Hematopoietic multipotent progenitor cell treated with erythropoietin and hydrocortisone succinate and interleukin-3 and kit ligand, for 17 days (in vitro differentiated cells): Measurements from ENCODE around the gene KCNQ1.

ENCODE experiments used
- DNase-seq: peaks from one replicate; pipeline ENCODE4 v3.0.0-alpha.2; 2015; ENCODE audit warnings: low spot score

KCNQ1 gene

GRCh38 chr11:2581151-2581930 lies 136.5 kb downstream of the KCNQ1 start:
- no peak for DNase-seq

DNA sequence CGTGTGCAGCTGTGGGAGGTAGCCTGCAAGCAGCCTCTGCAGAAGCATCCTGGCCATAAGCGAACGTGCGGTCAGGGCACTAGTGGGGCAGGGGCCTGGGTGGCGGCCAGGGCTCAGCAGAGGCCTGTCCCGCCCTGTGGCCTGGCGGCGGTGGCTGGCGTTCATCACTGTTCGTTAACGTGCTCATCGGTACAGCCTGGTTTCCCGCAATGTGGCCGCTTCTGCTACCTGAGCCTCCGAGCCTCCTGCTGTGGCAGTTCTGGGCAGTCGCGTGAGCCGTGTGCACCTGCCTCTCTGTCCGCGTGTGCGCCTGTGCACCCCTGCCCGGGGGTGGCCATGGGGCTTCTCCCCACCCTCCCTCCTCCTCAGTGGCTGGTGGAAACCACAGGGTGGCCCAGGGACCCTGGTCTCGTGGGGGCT lies 137.1 kb downstream of the KCNQ1 start:
- no peak for DNase-seq

DNA sequence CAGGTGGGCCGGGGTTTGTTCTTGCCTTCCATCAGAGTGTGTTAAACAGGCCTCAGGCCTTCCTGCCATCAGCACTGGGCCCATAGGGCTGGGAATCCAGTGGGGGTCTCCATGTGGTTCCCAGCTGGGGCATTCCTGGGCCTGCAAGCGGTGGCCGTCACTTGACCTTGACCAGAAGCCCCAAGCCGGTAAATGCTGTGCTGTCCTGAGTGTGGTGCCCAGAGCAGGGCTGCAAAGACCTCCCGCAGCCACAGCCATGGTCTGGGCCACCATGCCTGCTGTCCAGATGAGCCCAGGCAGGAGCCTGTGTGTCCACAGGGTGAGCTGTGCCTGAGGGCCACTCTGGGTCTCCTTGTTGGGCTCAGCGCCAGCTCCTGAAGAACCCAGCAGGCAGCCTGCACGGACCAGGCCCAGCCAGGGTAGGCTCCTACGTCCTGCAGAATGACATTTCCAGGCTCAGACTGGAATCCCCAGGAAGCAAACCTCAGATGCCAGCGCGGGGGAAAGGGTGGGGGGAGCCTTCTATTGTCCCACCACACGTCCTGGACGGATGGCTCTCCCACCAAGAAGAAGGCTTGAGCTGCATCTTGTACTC lies 137.6 kb downstream of the KCNQ1 start:
- DNase-seq = no peak

DNA sequence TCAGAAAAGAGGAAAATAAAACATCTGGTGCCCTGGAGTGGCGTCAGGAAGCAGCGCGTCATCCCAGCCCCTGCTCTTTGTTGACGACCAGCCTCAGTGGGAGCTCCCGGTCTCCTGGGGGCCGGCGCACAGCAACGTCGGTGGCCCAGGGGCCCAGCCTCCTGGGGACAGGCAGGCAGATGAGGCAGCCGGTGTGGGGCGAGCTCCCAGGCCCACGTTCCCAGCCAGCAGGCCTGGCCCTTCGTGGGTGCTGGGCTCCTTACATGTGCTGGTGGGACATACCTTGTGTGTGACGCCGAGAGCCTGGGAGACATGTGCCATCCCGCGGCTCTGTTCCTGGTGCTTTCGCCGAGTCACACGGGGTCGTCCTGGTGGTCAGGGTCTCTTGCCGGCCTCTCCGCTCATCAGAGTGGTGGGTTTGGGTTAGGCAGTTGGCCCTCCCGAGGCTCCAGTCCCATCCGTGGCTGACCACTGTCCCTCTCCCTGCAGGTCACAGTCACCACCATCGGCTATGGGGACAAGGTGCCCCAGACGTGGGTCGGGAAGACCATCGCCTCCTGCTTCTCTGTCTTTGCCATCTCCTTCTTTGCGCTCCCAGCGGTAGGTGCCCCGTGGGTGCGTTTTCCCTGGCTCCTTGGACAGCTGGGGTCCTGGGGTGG lies 138.3 kb downstream of the KCNQ1 start:
- no peak for DNase-seq

DNA sequence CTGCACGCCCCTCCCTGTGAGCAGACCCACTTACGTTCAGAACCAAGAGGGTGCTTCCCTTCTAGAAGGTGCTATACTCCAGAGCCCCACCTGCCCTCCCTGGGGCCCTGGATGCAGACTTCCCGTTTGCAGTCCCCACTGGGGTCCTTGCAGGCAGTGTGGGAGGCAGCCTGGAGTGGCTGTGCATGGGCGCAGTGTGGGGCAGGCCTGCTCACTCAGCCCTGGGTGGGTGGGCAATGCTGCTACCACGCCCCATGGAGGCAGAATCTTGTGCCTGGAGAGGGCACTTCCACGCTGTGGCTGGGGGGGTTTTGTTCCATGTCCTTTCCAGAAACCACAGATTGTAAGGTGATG lies 138.8 kb downstream of the KCNQ1 start:
- no peak for DNase-seq

GRCh38 chr11:2584434-2584811 lies 139.6 kb downstream of the KCNQ1 start:
- DNase-seq = no peak

- DNase-seq = no peak
Observed at GRCh38 chr11:2584812-2585565, 140.2 kb downstream of the KCNQ1 start.

- DNase-seq = no peak
Observed at GRCh38 chr11:2585566-2586086, 140.8 kb downstream of the KCNQ1 start.

- DNase-seq = no peak
Observed at GRCh38 chr11:2586087-2586792, 141.4 kb downstream of the KCNQ1 start.

DNA sequence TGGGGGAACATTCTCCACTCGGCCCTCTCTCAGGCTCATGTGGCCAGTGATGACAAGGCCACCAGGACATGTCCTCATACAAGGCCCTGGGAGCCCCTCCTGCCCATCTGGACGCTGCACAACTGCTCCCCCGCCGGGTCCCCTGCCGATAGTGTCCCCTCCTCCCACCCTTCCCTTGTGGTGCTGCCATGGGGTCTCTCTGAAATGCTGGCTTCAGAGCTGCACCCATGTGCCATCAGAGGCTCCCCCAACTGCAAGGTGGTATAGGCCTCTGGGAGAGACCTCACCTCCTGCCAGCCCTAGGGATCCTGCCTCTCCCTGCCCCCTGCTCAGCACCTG lies 142.0 kb downstream of the KCNQ1 start:
- DNase-seq = no peak

DNA sequence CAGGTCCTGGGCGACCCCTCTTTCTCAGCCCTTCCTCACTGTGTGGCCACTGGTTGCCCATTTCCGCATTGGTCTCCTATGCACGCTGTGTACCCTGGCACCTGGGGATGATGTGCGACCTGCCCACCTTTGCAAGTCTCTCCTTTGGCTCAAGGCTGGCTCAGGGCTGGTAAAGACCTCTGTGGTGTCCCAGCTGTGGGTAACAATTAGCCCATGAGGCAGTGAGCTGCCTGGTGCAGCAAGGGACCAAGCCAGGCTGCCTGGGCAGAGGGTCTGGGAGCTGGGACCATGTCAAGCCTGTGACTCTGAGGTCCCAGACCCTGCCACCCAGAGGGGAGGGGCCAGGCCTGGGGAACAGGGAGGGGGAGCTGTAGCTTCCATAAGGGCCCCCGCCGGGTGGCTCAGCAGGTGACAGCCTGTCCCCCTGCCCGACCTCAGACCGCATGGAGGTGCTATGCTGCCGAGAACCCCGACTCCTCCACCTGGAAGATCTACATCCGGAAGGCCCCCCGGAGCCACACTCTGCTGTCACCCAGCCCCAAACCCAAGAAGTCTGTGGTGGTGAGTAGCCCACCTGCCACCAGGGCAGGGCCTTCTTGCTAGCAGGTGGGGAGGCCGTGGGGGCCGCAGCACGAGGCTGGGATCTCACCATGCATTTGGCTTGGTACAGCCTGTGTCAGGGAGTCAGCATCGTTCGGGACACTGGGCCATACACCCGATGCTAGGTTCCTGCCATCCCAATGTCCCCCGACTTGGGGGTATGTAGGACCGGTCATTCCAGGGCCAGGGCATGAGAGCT lies 142.5 kb downstream of the KCNQ1 start:
- no peak for DNase-seq

DNA sequence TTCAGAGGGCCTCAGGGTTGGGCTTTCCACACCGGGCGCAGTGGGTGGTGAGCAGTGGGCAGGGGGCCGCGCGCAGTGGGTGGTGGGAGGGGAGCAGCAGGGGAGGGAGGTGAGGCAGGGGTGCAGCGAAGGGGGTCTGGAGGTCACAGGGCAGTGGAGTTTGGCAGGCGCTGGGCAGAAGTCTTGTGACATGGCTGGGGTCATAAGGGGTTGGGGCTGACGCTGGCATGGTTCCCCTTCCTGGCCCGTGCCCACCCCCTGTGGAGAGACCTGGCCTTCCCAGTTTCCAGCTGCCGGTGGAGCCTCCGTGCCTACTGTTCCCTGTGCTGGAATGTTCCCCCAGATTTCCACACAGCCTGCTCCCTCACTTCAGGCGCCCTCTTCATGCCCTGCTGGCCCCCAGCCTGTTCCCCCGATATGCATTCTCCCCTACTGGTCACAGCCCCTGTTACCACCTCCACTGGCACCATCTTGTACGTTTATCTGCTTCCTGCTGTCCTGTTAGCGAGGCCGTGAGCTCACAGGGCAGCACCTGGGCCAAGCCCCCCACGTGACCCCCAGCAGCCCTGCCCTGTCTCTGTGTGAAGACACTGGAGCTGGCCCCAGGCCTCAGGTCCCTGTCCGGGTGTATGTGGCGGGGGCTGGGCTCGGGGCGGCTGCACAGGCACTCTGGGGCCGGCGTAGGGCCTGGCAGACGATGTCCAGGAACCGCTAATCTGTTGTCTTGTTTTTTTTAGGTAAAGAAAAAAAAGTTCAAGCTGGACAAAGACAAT lies 143.4 kb downstream of the KCNQ1 start:
- DNase-seq = no peak

GRCh38 chr11:2588809-2589537 lies 144.2 kb downstream of the KCNQ1 start:
- no peak for DNase-seq

DNA sequence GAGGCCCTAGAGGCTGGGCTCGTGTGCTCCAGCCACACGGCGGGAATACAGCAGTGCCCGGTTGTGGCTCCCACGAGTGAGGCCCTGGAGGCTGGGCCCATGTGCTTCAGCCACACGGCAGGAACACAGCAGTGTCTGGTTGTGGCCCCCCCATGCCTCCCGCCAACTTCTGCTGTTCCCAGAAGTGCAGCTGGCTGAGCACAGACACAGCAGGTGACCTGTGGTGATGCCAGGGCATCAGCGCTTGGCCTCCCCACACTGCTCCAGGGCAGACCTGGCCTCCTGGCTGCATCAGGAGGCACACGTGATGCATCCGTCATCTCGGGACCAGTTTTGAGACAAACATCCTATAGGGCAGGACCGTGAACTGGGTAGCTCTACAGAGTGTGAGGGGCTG lies 144.7 kb downstream of the KCNQ1 start:
- no peak for DNase-seq

DNA sequence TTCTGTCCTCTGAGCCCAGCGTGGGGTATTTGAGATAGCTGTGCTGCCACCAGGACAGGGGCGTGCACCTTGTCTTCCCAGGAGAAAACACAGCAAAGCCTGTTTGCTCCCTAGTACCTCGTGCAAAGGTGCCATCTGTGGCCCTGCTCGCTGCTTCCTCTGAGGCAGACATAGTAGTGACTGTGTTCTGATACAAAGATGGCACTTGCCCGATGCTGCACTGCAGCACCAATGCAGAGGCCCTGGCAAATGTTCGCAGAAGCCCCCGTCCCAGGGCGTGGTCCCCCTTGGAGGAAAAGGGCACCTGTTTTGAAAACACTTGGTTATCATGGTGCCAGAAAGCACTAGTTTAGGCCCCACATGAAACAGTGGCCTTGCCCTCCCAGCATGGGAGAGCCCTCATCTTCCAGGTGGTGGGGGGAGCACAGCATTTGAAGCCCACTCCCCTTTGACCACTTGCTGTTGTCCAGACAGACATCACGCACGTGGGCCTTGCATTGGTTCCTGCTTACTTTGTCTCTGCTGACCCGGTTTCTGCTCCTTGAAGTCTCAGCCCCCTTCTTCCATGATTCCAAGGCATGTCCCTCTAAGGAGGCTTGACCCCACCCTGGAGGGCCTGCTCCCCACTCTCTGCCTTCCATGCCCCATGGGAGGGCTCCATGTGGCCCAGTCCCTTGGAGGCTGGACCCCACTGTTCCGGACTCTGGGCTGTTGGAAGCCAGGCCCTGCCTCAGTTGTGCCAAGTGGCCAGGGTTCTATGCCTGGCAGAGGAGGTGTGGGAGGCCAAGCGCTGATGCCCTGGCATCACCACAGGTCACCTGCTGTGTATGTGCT lies 145.5 kb downstream of the KCNQ1 start:
- no peak for DNase-seq

- DNase-seq = no peak
Observed at GRCh38 chr11:2590965-2591754, 146.4 kb downstream of the KCNQ1 start.

DNA sequence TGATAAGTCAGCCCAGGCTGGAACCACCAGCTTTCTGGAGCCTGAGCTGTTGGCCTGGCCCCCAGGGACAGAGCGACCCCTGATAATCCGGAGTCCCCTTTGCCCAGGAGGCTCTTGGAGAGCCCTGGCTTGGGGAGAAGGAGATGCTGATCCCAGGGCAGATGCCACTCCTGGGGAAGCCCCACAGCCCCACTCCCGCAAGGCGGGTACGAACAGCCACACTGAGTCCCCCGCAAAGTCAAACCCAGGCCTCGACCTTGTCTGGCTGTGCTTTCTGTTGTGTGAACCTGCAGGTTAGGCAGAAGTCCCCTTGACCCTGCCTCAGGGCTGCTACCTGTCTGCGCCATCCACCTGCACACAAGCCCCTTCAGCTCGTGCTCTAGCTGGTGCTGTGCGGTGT lies 147.0 kb downstream of the KCNQ1 start:
- DNase-seq = no peak
